Thyroid gland (tissue), 4 donors: ENCODE measurements around the gene GRIA1. TPM values are rescaled to one million over a fixed set of nuclear protein-coding genes. Genes with fewer than 3 reads are reported as not detected.

Experiments
- DNase-seq, 2 donors: peaks; one replicate each; pipeline ENCODE4 v3.0.0-alpha.2; 2019
- H3K27ac ChIP-seq, 3 donors: fragments of 200-600 bp; sonication (generic); 1 replicate in 2 of 3; 2 replicates in 1 of 3; pipeline ENCODE4 v1.5.1; 2016 to 2019; ENCODE audit warnings: mild to moderate bottlenecking in 1 of 3, moderate library complexity in 1 of 3
- H3K27me3 ChIP-seq: fragments of 200-600 bp; sonication (generic); one replicate; pipeline ENCODE4 v1.5.1; 2019
- H3K36me3 ChIP-seq, 2 donors: fragments of 200-600 bp; sonication (generic); one replicate each; pipeline ENCODE4 v1.5.1; 2016 to 2019
- H3K4me1 ChIP-seq, 2 donors: fragments of 200-600 bp; sonication (generic); one replicate each; pipeline ENCODE4 v1.5.1; 2017 to 2019
- H3K4me3 ChIP-seq, 3 donors: fragments of 200-600 bp; sonication (generic); replicated peaks in 1 of 3; 1 replicate in 2 of 3; 2 replicates in 1 of 3; pipeline ENCODE4 v1.5.1; 2016; ENCODE audit warnings: mild to moderate bottlenecking in 1 of 3
- H3K9me3 ChIP-seq: fragments of 200-600 bp; sonication (generic); one replicate; pipeline ENCODE4 v1.5.1; 2017
- CTCF ChIP-seq, 6 experiments: fragments of 200-600 bp in 3 of 6; fragments of 450-650 bp in 3 of 6; sonication (generic) in 3 of 6; IDR thresholded peaks; one replicate each; pipeline ENCODE4 v1.5.1; 2016 to 2019; ENCODE audit warnings: antibody characterized with exemption in 6 of 6, mild to moderate bottlenecking in 2 of 6, inconsistent platforms in 1 of 6, moderate library complexity in 1 of 6
- POLR2A ChIP-seq, 2 donors: fragments of 450-650 bp; IDR thresholded peaks; one replicate each; pipeline ENCODE4 v1.6.1; 2017; ENCODE audit warnings: antibody characterized with exemption in 2 of 2, mild to moderate bottlenecking in 2 of 2, moderate library complexity in 1 of 2
- WGBS, 2 donors: methylation state at CpG; one replicate each; pipeline ENCODE4 v1.1.5; 2017; 5-methylcytosine and 5-hydroxymethylcytosine counted together
- intact Hi-C: fragments of 100-400 bp; cut with DNase I; formaldehyde crosslinking; loops from one replicate; pipeline ENCODE4 v1.15.1; 2023
- total RNA-seq, 4 donors: library from RNA; depleted of rRNA; stranded (reverse); fragments of >200 nt; gene quantifications; one replicate each; pipeline ENCODE4 v1.2.3, GENCODE V29; 2016

Gene GRIA1
- total RNA-seq, 4 donors from 2014 or later, result 0.21 to 2.6 (median 0.79) TPM

GRCh38 chr5:153491856-153492255 lies 1.4 kb downstream of the GRIA1 start:
- intact Hi-C loops, result no loop called here

GRCh38 chr5:153496835-153497234 lies 6.4 kb downstream of the GRIA1 start:
- no peak overlapping the region for H3K27ac ChIP-seq
- H3K27me3 ChIP-seq, result no peaks in the 10 kb centered on the region
- intact Hi-C loops, result no loop called here
- 47 to 51% methylated on average over 1 of the region's 1 CpG for WGBS, 2 donors
- H3K9me3 ChIP-seq, result no peaks in the 10 kb centered on the region
- DNase-seq, result no peak
- H3K4me3 ChIP-seq, result no peak overlapping the region
- H3K4me1 ChIP-seq, result no peaks in the 10 kb centered on the region
- H3K36me3 ChIP-seq, result no peaks in the 10 kb centered on the region
- TF ChIP-seq CTCF (IDR thresholded peaks at IDR 0.05), result peak in 3 of 6 experiments; percentile 12 to 37 (median 20)
- no peak for TF ChIP-seq POLR2A (IDR thresholded peaks at IDR 0.05)

More at GRCh38 chr5:153491856-153492255, 1.4 kb downstream of the GRIA1 start:
- 55 to 60% methylated on average over 8 of the region's 8 CpGs for WGBS, 2 donors
- Histone ChIP-seq H3K36me3 (no peaks in the 10 kb centered on the region), H3K27ac (no peak overlapping the region), H3K4me1 (no peaks in the 10 kb centered on the region), H3K4me3 (no peak overlapping the region), H3K9me3 (no peaks in the 10 kb centered on the region), H3K27me3 (no peaks in the 10 kb centered on the region)
- DNase-seq, result no peak
- TF ChIP-seq CTCF (IDR thresholded peaks at IDR 0.05) (no peak), POLR2A (IDR thresholded peaks at IDR 0.05) (no peak)

GRCh38 chr5:153498516-153498915 lies 8.0 kb downstream of the GRIA1 start:
- intact Hi-C loops, result no loop called here
- no peak for DNase-seq
- H3K4me3 ChIP-seq, result no peak overlapping the region
- no peaks in the 10 kb centered on the region for H3K9me3 ChIP-seq
- TF ChIP-seq CTCF (IDR thresholded peaks at IDR 0.05) (no peak), POLR2A (IDR thresholded peaks at IDR 0.05) (no peak)
- no peaks in the 10 kb centered on the region for H3K4me1 ChIP-seq
- no peak overlapping the region for H3K27ac ChIP-seq
- H3K27me3 ChIP-seq, result no peaks in the 10 kb centered on the region
- H3K36me3 ChIP-seq, result no peaks in the 10 kb centered on the region

GRCh38 chr5:153500178-153500577 lies 9.7 kb downstream of the GRIA1 start:
- DNase-seq, result no peak
- no peak for TF ChIP-seq POLR2A (IDR thresholded peaks at IDR 0.05)
- H3K36me3 ChIP-seq, result no peaks in the 10 kb centered on the region
- 78 to 87% methylated on average over 2 of the region's 2 CpGs for WGBS, 2 donors
- no peak overlapping the region for H3K27ac ChIP-seq
- no peak overlapping the region for H3K4me3 ChIP-seq
- intact Hi-C loops, result no loop called here
- no peaks in the 10 kb centered on the region for H3K4me1 ChIP-seq
- H3K27me3 ChIP-seq, result no peaks in the 10 kb centered on the region
- no peaks in the 10 kb centered on the region for H3K9me3 ChIP-seq

GRCh38 chr5:153504726-153505125 lies 14.3 kb downstream of the GRIA1 start:
- 83 to 85% methylated on average over 3 of the region's 3 CpGs for WGBS, 2 donors
- H3K9me3 ChIP-seq, result no peaks in the 10 kb centered on the region
- no peak for TF ChIP-seq POLR2A (IDR thresholded peaks at IDR 0.05)
- TF ChIP-seq CTCF (IDR thresholded peaks at IDR 0.05), result no peak
- intact Hi-C loops, result no loop called here
- no peak overlapping the region for H3K27ac ChIP-seq
- no peaks in the 10 kb centered on the region for H3K36me3 ChIP-seq
- DNase-seq, result no peak
- no peaks in the 10 kb centered on the region for H3K27me3 ChIP-seq
- H3K4me3 ChIP-seq, result no peak overlapping the region
- no peaks in the 10 kb centered on the region for H3K4me1 ChIP-seq

GRCh38 chr5:153508700-153509099 lies 18.2 kb downstream of the GRIA1 start:
- Histone ChIP-seq H3K27ac (no peak overlapping the region), H3K4me3 (no peak overlapping the region), H3K4me1 (no peaks in the 10 kb centered on the region), H3K36me3 (no peaks in the 10 kb centered on the region), H3K9me3 (no peaks in the 10 kb centered on the region), H3K27me3 (no peaks in the 10 kb centered on the region)
- no peak for DNase-seq
- intact Hi-C loops, result no loop called here
- 73 to 89% methylated on average over 1 of the region's 1 CpG for WGBS, 2 donors
- TF ChIP-seq CTCF (IDR thresholded peaks at IDR 0.05) (no peak), POLR2A (IDR thresholded peaks at IDR 0.05) (no peak)
